ENCODE data around the gene SUCLG1.
"Not testable (repeated sequence)": the region's sequence is repeated elsewhere in the genome, so short reads cannot be mapped to it uniquely, and the experiment has no call there.

The SUCLG1 gene

GRCh38 chr2:84421197-84421596 lies 37.9 kb downstream of the SUCLG1 start:
- no peak overlapping the region for H2AFZ ChIP-seq (ENCODE audit: low read length)
- no peaks in the 10 kb centered on the region for H3K9me2 ChIP-seq (ENCODE audit: low read depth, low read length)
- no peaks in the 10 kb centered on the region for H3K9me3 ChIP-seq (ENCODE audit: low read length)
- H3K4me2 ChIP-seq (ENCODE audit: low read length) = no peak overlapping the region
- H3K4me3 ChIP-seq (ENCODE audit: low read depth, low read length, poor library complexity, severe bottlenecking) = no peak overlapping the region
- no peaks in the 10 kb centered on the region for H3K4me1 ChIP-seq (ENCODE audit: insufficient read depth, low read length, severe bottlenecking)
- no peaks in the 10 kb centered on the region for H3K27me3 ChIP-seq (ENCODE audit: insufficient read depth, low read length)
- no peaks in the 10 kb centered on the region for H3K79me2 ChIP-seq (ENCODE audit: insufficient read depth, low read length)
- H3K36me3 ChIP-seq (ENCODE audit: insufficient read depth, low read length) = peaks cover 32% of the 10 kb centered on the region; the same call in 1 of the 2 replicates
- H3F3A ChIP-seq (ENCODE audit: insufficient read depth, low read length) = no peaks in the 10 kb centered on the region
- H3K9ac ChIP-seq (ENCODE audit: low read length) = no peak overlapping the region
- no peak overlapping the region for H3K27ac ChIP-seq (ENCODE audit: low read depth, low read length, poor library complexity, severe bottlenecking)
- H4K20me1 ChIP-seq (ENCODE audit: insufficient read depth, low read length) = no peaks in the 10 kb centered on the region
- no peak for TF ChIP-seq CTCF (IDR thresholded peaks at IDR 0.05; ENCODE audit: low read length)
- TF ChIP-seq EZH2 (IDR thresholded peaks at IDR 0.05; ENCODE audit: borderline replicate concordance, low read length) = no peak

- TF ChIP-seq CTCF (IDR thresholded peaks at IDR 0.05; ENCODE audit: low read length) (no peak), EZH2 (IDR thresholded peaks at IDR 0.05; ENCODE audit: borderline replicate concordance, low read length) (no peak)
Measured at GRCh38 chr2:84417453-84418145, 41.5 kb downstream of the SUCLG1 start.

GRCh38 chr2:84409531-84409930 lies 49.5 kb downstream of the SUCLG1 start:
- no peaks in the 10 kb centered on the region for H3K36me3 ChIP-seq (ENCODE audit: insufficient read depth, low read length)
- no peaks in the 10 kb centered on the region for H3K9me3 ChIP-seq (ENCODE audit: low read length)
- no peaks in the 10 kb centered on the region for H3K79me2 ChIP-seq (ENCODE audit: insufficient read depth, low read length)
- no peak overlapping the region for H3K4me3 ChIP-seq (ENCODE audit: low read depth, low read length, poor library complexity, severe bottlenecking)
- H2AFZ ChIP-seq (ENCODE audit: low read length) = no peak overlapping the region
- no peak for TF ChIP-seq EZH2 (IDR thresholded peaks at IDR 0.05; ENCODE audit: borderline replicate concordance, low read length)
- no peak for TF ChIP-seq CTCF (IDR thresholded peaks at IDR 0.05; ENCODE audit: low read length)
- no peak overlapping the region for H3K27ac ChIP-seq (ENCODE audit: low read depth, low read length, poor library complexity, severe bottlenecking)
- H3F3A ChIP-seq (ENCODE audit: insufficient read depth, low read length) = no peaks in the 10 kb centered on the region
- no peak overlapping the region for H3K4me2 ChIP-seq (ENCODE audit: low read length)
- H3K9me2 ChIP-seq (ENCODE audit: low read depth, low read length) = no peaks in the 10 kb centered on the region
- H3K9ac ChIP-seq (ENCODE audit: low read length) = no peak overlapping the region
- no peaks in the 10 kb centered on the region for H3K4me1 ChIP-seq (ENCODE audit: insufficient read depth, low read length, severe bottlenecking)
- H3K27me3 ChIP-seq (ENCODE audit: insufficient read depth, low read length) = no peaks in the 10 kb centered on the region
- H4K20me1 ChIP-seq (ENCODE audit: insufficient read depth, low read length) = no peaks in the 10 kb centered on the region

More at GRCh38 chr2:84417453-84418145, 41.5 kb downstream of the SUCLG1 start:
- Histone ChIP-seq H3K4me2 (ENCODE audit: low read length) (no peak overlapping the region), H3K4me1 (ENCODE audit: insufficient read depth, low read length, severe bottlenecking) (no peaks in the 10 kb centered on the region), H3K9me2 (ENCODE audit: low read depth, low read length) (no peaks in the 10 kb centered on the region), H3K9me3 (ENCODE audit: low read length) (no peaks in the 10 kb centered on the region), H3K9ac (ENCODE audit: low read length) (no peak overlapping the region), H3K27me3 (ENCODE audit: insufficient read depth, low read length) (no peaks in the 10 kb centered on the region), H3K79me2 (ENCODE audit: insufficient read depth, low read length) (no peaks in the 10 kb centered on the region), H2AFZ (ENCODE audit: low read length) (no peak overlapping the region), H3F3A (ENCODE audit: insufficient read depth, low read length) (no peaks in the 10 kb centered on the region), H3K36me3 (ENCODE audit: insufficient read depth, low read length) (peaks cover 3% of the 10 kb centered on the region; the same call in 1 of the 2 replicates), H3K27ac (ENCODE audit: low read depth, low read length, poor library complexity, severe bottlenecking) (no peak overlapping the region), H4K20me1 (ENCODE audit: insufficient read depth, low read length) (no peaks in the 10 kb centered on the region), H3K4me3 (ENCODE audit: low read depth, low read length, poor library complexity, severe bottlenecking) (no peak overlapping the region)

- H4K20me1 ChIP-seq (ENCODE audit: insufficient read depth, low read length); H3K4me2 ChIP-seq (ENCODE audit: low read length); H3K4me1 ChIP-seq (ENCODE audit: insufficient read depth, low read length, severe bottlenecking); H3K4me3 ChIP-seq (ENCODE audit: low read depth, low read length, poor library complexity, severe bottlenecking); H3K9ac ChIP-seq (ENCODE audit: low read length); H3K36me3 ChIP-seq (ENCODE audit: insufficient read depth, low read length); H3K79me2 ChIP-seq (ENCODE audit: insufficient read depth, low read length); H3K9me2 ChIP-seq (ENCODE audit: low read depth, low read length); H3K27me3 ChIP-seq (ENCODE audit: insufficient read depth, low read length); H2AFZ ChIP-seq (ENCODE audit: low read length); H3K27ac ChIP-seq (ENCODE audit: low read depth, low read length, poor library complexity, severe bottlenecking); H3K9me3 ChIP-seq (ENCODE audit: low read length); H3F3A ChIP-seq (ENCODE audit: insufficient read depth, low read length): not testable (repeated sequence)
Measured at GRCh38 chr2:84402111-84402510, 57.0 kb downstream of the SUCLG1 start.

- H3K4me3 ChIP-seq (ENCODE audit: low read depth, low read length, poor library complexity, severe bottlenecking); H3K4me1 ChIP-seq (ENCODE audit: insufficient read depth, low read length, severe bottlenecking); H3K9me2 ChIP-seq (ENCODE audit: low read depth, low read length); H3K27ac ChIP-seq (ENCODE audit: low read depth, low read length, poor library complexity, severe bottlenecking); H4K20me1 ChIP-seq (ENCODE audit: insufficient read depth, low read length); H2AFZ ChIP-seq (ENCODE audit: low read length); H3K27me3 ChIP-seq (ENCODE audit: insufficient read depth, low read length); H3K4me2 ChIP-seq (ENCODE audit: low read length); H3K36me3 ChIP-seq (ENCODE audit: insufficient read depth, low read length); H3K79me2 ChIP-seq (ENCODE audit: insufficient read depth, low read length); H3F3A ChIP-seq (ENCODE audit: insufficient read depth, low read length); H3K9ac ChIP-seq (ENCODE audit: low read length); H3K9me3 ChIP-seq (ENCODE audit: low read length): not testable (repeated sequence)
Measured at GRCh38 chr2:84399839-84400238, 59.2 kb downstream of the SUCLG1 start.

Measured in OCI-LY1 (cell line).